H1 (cell line): ENCODE data around the gene FAHD2B. TPM values are rescaled to one million over a fixed set of nuclear protein-coding genes. Genes with fewer than 3 reads are reported as not detected.
"Not testable (repeated sequence)": the region's sequence is repeated elsewhere in the genome, so short reads cannot be mapped to it uniquely, and the experiment has no call there.

ENCODE experiments used
- CTCF ChIA-PET: fragments of 300-600 bp; sonication (Branson Sonifier 250); formaldehyde crosslinking; loops from one replicate; lab custom pipeline; 2021; ENCODE audit not compliant: partially characterized antibody; lab: Charles Lee
- POLR2A ChIA-PET: fragments of 300-600 bp; sonication (Branson Sonifier 250); formaldehyde crosslinking; loops from one replicate; lab custom pipeline; 2021; ENCODE audit warnings: inconsistent platforms; ENCODE audit not compliant: partially characterized antibody; lab: Charles Lee
- DNase-seq, 2 experiments: peaks; one replicate each; pipeline versions ENCODE4 v3.0.0 to v3.0.0-alpha.2; 2010 to 2022; ENCODE audit warnings: low spot score in 2 of 2, low read depth in 1 of 2, mixed read lengths in 1 of 2
- FAIRE-seq: peaks from 2 replicates; lab custom pipeline; 2011; peaks lifted over from hg19 to GRCh38; lab: Jason Lieb, UNC
- H2AFZ ChIP-seq: 2 replicates; pipeline ENCODE4 v1.8.1; 2012; ENCODE audit warnings: low read length, inconsistent platforms
- H2AK5ac ChIP-seq: 2 replicates; pipeline ENCODE4 v1.6.1; 2013; ENCODE audit warnings: low read depth, low read length
- H2BK120ac ChIP-seq: replicated peaks from 2 replicates; pipeline ENCODE3; 2013; ENCODE audit warnings: low read depth, low read length, inconsistent platforms
- H2BK12ac ChIP-seq: 2 replicates; pipeline ENCODE4 v1.6.1; 2013; ENCODE audit warnings: low read depth, low read length
- H2BK15ac ChIP-seq: 2 replicates; pipeline ENCODE4 v1.6.1; 2013; ENCODE audit warnings: low read length
- H2BK20ac ChIP-seq: 2 replicates; pipeline ENCODE4 v1.6.1; 2013; ENCODE audit warnings: low read length
- H2BK5ac ChIP-seq: 2 replicates; pipeline ENCODE4 v1.6.1; 2013; ENCODE audit warnings: low read depth, low read length
- H3K14ac ChIP-seq: 2 replicates; pipeline ENCODE4 v1.6.1; 2013; ENCODE audit warnings: inconsistent platforms; ENCODE audit not compliant: insufficient read length
- H3K18ac ChIP-seq: 2 replicates; pipeline ENCODE4 v1.6.1; 2013; ENCODE audit warnings: low read length; ENCODE audit errors: extremely low read depth
- H3K23ac ChIP-seq: 2 replicates; pipeline ENCODE4 v1.6.1; 2013; ENCODE audit warnings: inconsistent platforms; ENCODE audit not compliant: insufficient read length
- H3K23me2 ChIP-seq: 2 replicates; pipeline ENCODE4 v1.6.1; 2013; ENCODE audit warnings: low read depth, low read length
- H3K27ac ChIP-seq: 2 replicates; pipeline ENCODE4 v1.6.1; 2011; ENCODE audit warnings: low read depth, low read length, inconsistent platforms
- H3K27me3 ChIP-seq, 4 experiments: replicated peaks in 1 of 4; 1 replicate in 1 of 4; 2 replicates in 3 of 4; pipeline versions ENCODE4 v1.6.1 to v1.8.1; 2011 to 2013; ENCODE audit warnings: low read length in 3 of 4, mild to moderate bottlenecking in 3 of 4, inconsistent platforms in 2 of 4, mixed read lengths in 2 of 4, moderate library complexity in 1 of 4; ENCODE audit not compliant: control insufficient read depth in 3 of 4, insufficient read depth in 3 of 4; ENCODE audit errors: extremely low read depth in 1 of 4
- H3K36me3 ChIP-seq, 4 experiments: 2 replicates each; pipeline versions ENCODE4 v1.6.1 to v1.8.1; 2011 to 2013; ENCODE audit warnings: mild to moderate bottlenecking in 4 of 4, low read length in 3 of 4, moderate library complexity in 2 of 4, control low read depth in 1 of 4, inconsistent platforms in 1 of 4; ENCODE audit not compliant: insufficient read depth in 4 of 4, control insufficient read depth in 2 of 4
- H3K4ac ChIP-seq: replicated peaks from 2 replicates; pipeline ENCODE3; 2013; ENCODE audit warnings: low read length, low read depth, mixed read lengths, inconsistent platforms; ENCODE audit not compliant: insufficient read length
- H3K4me1 ChIP-seq, 4 experiments: replicated peaks in 1 of 4; 1 replicate in 1 of 4; 2 replicates in 3 of 4; pipeline versions ENCODE4 v1.6.1 to v1.8.1; 2011 to 2013; ENCODE audit warnings: low read length in 3 of 4, inconsistent platforms in 2 of 4, mixed read lengths in 1 of 4; ENCODE audit not compliant: insufficient read depth in 4 of 4, control insufficient read depth in 3 of 4
- H3K4me2 ChIP-seq, 2 experiments: 2 replicates each; pipeline versions ENCODE4 v1.6.1 to v1.8.1; 2011 to 2013; ENCODE audit warnings: low read depth in 2 of 2, low read length in 2 of 2, control low read depth in 1 of 2, inconsistent platforms in 1 of 2, mild to moderate bottlenecking in 1 of 2; ENCODE audit not compliant: insufficient read depth in 1 of 2
- H3K4me3 ChIP-seq, 4 experiments: fragments of 200-600, 300-600 bp in 1 of 4; sonication (generic), shearing (Covaris generic), sonication (Bioruptor Twin) in 1 of 4; 2 replicates each; pipeline versions ENCODE4 v1.5.1 to v1.8.1; 2011 to 2016; ENCODE audit warnings: low read length in 4 of 4, low read depth in 3 of 4, control low read depth in 2 of 4, inconsistent platforms in 2 of 4, mild to moderate bottlenecking in 2 of 4, mixed read lengths in 1 of 4, moderate library complexity in 1 of 4; ENCODE audit not compliant: insufficient read depth in 2 of 4; ENCODE audit errors: extremely low read depth in 1 of 4
- H3K56ac ChIP-seq: replicated peaks from 2 replicates; pipeline ENCODE3; 2013; ENCODE audit warnings: low read depth, mild to moderate bottlenecking, mixed read lengths, low read length, inconsistent platforms; ENCODE audit not compliant: insufficient read length
- H3K79me1 ChIP-seq: 2 replicates; pipeline ENCODE4 v1.6.1; 2013; ENCODE audit warnings: low read depth, low read length, control low read depth
- H3K79me2 ChIP-seq, 2 experiments: 2 replicates each; pipeline versions ENCODE4 v1.6.1 to v1.8.1; 2012 to 2013; ENCODE audit warnings: low read length in 2 of 2, mild to moderate bottlenecking in 2 of 2, inconsistent platforms in 1 of 2; ENCODE audit not compliant: insufficient read depth in 2 of 2, control insufficient read depth in 1 of 2
- H3K9ac ChIP-seq, 4 experiments: replicated peaks in 1 of 4; 1 replicate in 1 of 4; 2 replicates in 3 of 4; pipeline versions ENCODE4 v1.6.1 to v1.8.1; 2011 to 2013; ENCODE audit warnings: low read depth in 3 of 4, low read length in 3 of 4, control low read depth in 2 of 4, mild to moderate bottlenecking in 2 of 4, moderate library complexity in 2 of 4, inconsistent platforms in 1 of 4; ENCODE audit errors: extremely low read depth in 1 of 4
- H3K9me3 ChIP-seq, 2 experiments: 2 replicates each; pipeline versions ENCODE4 v1.6.1 to v1.8.1; 2012 to 2013; ENCODE audit warnings: mild to moderate bottlenecking in 2 of 2, moderate library complexity in 2 of 2, control low read depth in 1 of 2, inconsistent platforms in 1 of 2, low read depth in 1 of 2, low read length in 1 of 2, mixed read lengths in 1 of 2; ENCODE audit not compliant: insufficient read depth in 2 of 2
- H4K20me1 ChIP-seq, 2 experiments: replicated peaks in 1 of 2; 2 replicates each; pipeline versions ENCODE3 to v1.8.1; 2011 to 2013; ENCODE audit warnings: inconsistent platforms in 2 of 2, low read length in 2 of 2, mild to moderate bottlenecking in 1 of 2; ENCODE audit not compliant: insufficient read depth in 2 of 2, control insufficient read depth in 1 of 2
- H4K5ac ChIP-seq: 2 replicates; pipeline ENCODE4 v1.6.1; 2013; ENCODE audit warnings: low read length, low read depth, mixed read lengths, inconsistent platforms; ENCODE audit not compliant: insufficient read length
- H4K8ac ChIP-seq: 2 replicates; pipeline ENCODE4 v1.8.0; 2013; ENCODE audit warnings: mild to moderate bottlenecking, moderate library complexity, low read length, inconsistent platforms; ENCODE audit not compliant: insufficient read depth; ENCODE audit errors: extremely low read depth
- H4K91ac ChIP-seq: replicated peaks from 2 replicates; pipeline ENCODE3; 2013; ENCODE audit warnings: low read length, mixed read lengths, inconsistent platforms; ENCODE audit not compliant: insufficient read length
- WGBS, 2 experiments: shearing (Covaris generic) in 1 of 2; methylation state at CpG; one replicate each; pipeline versions ENCODE4 v1.1.6 to v1.1.7; 2013 to 2015; ENCODE audit warnings: low lambda C conversion rate in 2 of 2, mixed read lengths in 2 of 2, inconsistent platforms in 1 of 2, low coverage in 1 of 2, missing lambda C conversion rate in 1 of 2; ENCODE audit not compliant: insufficient replicate concordance in 2 of 2, insufficient coverage in 1 of 2, insufficient read length in 1 of 2; ENCODE audit errors: extremely low coverage in 1 of 2, missing lambda C conversion rate in 1 of 2; 5-methylcytosine and 5-hydroxymethylcytosine counted together
- polyA plus RNA-seq, 7 experiments: library from polyadenylated mRNA; depleted of rRNA in 3 of 7; stranded (reverse) in 5 of 7; unstranded in 2 of 7; fragments of >200 nt in 5 of 7; fragments of 200-250 nt in 2 of 7; gene quantifications; 1 replicate in 5 of 7; 2 replicates in 1 of 7; 4 replicates in 1 of 7; pipeline versions ENCODE4 v1.2.1 to v1.2.3, GENCODE V29; 2011 to 2013; ENCODE audit warnings: missing spikeins in 2 of 7, mixed read lengths in 2 of 7
- total RNA-seq: library from RNA; stranded (reverse); fragmentation: NEBNext Ultra II Directional; extraction: Animal tissue kit (Norgen Biotek cat#: 25700); gene quantifications from 2 replicates; pipeline ENCODE4 v1.2.1, GENCODE V29; 2021

The FAHD2B gene
- total and polyA plus RNA-seq, 2 of the 8 experiments (the other 6 are each of a cell fraction or from before 2014, with no cell fraction given) = 23.5 to 39.4 TPM

DNA sequence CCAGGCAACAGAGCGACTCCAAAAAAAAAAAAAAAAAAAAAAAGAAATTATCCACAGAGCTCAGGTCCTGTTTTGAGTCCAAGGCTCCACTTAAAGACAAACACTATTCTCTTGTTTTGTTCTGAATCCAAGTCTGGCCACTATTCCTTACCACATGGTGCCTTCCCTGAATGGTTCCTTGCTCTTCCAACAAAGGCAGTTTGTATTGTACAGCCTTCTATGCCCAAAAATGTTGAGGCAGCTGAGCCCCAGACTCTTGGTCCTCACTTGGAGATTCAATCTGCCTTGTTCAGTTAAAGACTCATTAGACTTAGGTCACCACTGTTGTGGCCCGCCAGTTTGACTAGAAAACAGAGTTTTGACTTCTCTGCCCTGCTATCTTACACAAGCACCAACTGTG lies 1.7 kb downstream of the FAHD2B start:
- H3K79me2 ChIP-seq, H3K36me3 ChIP-seq, H3K79me1 ChIP-seq, H4K20me1 ChIP-seq, H2AK5ac ChIP-seq, POLR2A ChIA-PET, H3K9me3 ChIP-seq, DNase-seq, H2BK12ac ChIP-seq, H2AFZ ChIP-seq, H2BK120ac ChIP-seq, H3K4me1 ChIP-seq, H3K27me3 ChIP-seq, H3K14ac ChIP-seq, H4K5ac ChIP-seq, H3K23me2 ChIP-seq, H4K91ac ChIP-seq, H3K4me2 ChIP-seq, H2BK20ac ChIP-seq, H3K27ac ChIP-seq, H2BK15ac ChIP-seq, H3K4ac ChIP-seq, H2BK5ac ChIP-seq, H4K8ac ChIP-seq, H3K56ac ChIP-seq, H3K18ac ChIP-seq, H3K9ac ChIP-seq, FAIRE-seq, H3K4me3 ChIP-seq, H3K23ac ChIP-seq: not testable (repeated sequence)
- CTCF ChIA-PET = interaction anchor here (1.6 kb wide), 1 partner anchor 19 kb away, joined by 8 read pairs; no protein-coding TSS in a partner anchor
- WGBS, 2 experiments = 85% methylated on average over 1 of the region's 2 CpGs; no CpG with 5 or more reads in 1 of the 2 experiments

DNA sequence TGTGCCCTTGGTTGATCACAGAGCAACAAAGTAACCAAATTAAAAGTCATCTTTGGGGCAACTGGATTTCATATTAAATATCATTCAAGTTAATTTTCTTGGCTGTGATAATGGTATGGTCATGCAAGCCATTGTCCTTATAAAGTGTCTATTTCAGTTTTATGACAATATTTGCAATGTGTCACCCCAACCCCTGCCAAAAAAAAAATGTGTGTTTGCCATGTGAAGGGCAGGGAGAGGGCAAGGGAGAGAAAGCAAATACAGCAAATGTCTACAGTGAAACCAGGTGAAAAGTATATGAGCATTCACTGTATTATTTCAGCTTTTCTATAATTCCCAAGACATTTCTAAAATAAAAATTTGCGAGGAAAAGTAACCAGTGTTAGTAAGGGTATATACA lies 6.0 kb downstream of the FAHD2B start:
- H2BK20ac ChIP-seq, H3K27me3 ChIP-seq, H3K4me1 ChIP-seq, POLR2A ChIA-PET, H3K79me2 ChIP-seq, H3K9ac ChIP-seq, H3K79me1 ChIP-seq, H2BK5ac ChIP-seq, H3K36me3 ChIP-seq, H3K23me2 ChIP-seq, H2BK120ac ChIP-seq, H3K4me2 ChIP-seq, H2AFZ ChIP-seq, H3K4ac ChIP-seq, H3K14ac ChIP-seq, H4K91ac ChIP-seq, H2BK12ac ChIP-seq, H4K20me1 ChIP-seq, CTCF ChIA-PET, H3K27ac ChIP-seq, H3K18ac ChIP-seq, H3K4me3 ChIP-seq, H4K5ac ChIP-seq, H4K8ac ChIP-seq, H3K56ac ChIP-seq, H3K9me3 ChIP-seq, H2AK5ac ChIP-seq, DNase-seq, H2BK15ac ChIP-seq, H3K23ac ChIP-seq, FAIRE-seq: not testable (repeated sequence)
- WGBS, 2 experiments = 100% methylated on average over 1 of the region's 1 CpG; no CpG with 5 or more reads in 1 of the 2 experiments
